Head of caudate nucleus (tissue), 42 donors: ENCODE data around the gene FIZ1.

ENCODE experiments used
- DNase-seq, 42 donors: peaks; one replicate each; pipeline versions ENCODE4 v3.0.0 to v3.0.0-alpha.2; 2020 to 2021; ENCODE audit warnings: mixed read lengths in 7 of 42
- intact Hi-C: fragments of 100-400 bp; cut with DNase I; formaldehyde crosslinking; loops from one replicate; pipeline ENCODE4 v1.15.0; 2022

FIZ1 gene, protein sequence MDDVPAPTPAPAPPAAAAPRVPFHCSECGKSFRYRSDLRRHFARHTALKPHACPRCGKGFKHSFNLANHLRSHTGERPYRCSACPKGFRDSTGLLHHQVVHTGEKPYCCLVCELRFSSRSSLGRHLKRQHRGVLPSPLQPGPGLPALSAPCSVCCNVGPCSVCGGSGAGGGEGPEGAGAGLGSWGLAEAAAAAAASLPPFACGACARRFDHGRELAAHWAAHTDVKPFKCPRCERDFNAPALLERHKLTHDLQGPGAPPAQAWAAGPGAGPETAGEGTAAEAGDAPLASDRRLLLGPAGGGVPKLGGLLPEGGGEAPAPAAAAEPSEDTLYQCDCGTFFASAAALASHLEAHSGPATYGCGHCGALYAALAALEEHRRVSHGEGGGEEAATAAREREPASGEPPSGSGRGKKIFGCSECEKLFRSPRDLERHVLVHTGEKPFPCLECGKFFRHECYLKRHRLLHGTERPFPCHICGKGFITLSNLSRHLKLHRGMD

DNA sequence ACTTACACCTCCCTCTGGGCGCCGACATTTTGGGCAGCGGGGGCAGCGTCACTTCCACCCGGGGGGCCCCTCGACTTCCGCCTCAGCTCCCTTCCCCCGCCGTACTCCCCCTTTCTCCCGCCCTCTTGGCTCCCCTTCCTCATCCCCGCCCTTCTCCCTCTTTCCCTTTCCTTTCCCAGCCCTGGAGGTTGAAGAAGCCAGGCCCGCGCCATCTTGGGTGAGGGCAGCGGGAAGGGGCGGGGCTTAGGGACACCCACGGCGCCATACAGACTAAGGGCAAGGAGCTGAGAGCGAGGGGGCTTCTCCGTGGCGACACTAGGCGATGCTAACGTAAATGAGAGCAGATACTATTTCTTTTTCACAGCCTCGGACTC, at the start of gene FIZ1:
TSS of gene FIZ1 (minus strand) at position 50 of the 374 bp plus-strand sequence. CDS start 1,652 bp downstream, outside the sequence.
- intact Hi-C loops: loop anchor here (2.0 kb wide), 1 partner anchor 83 kb away; no protein-coding TSS in a partner anchor
- DNase-seq: peak; percentile 96 to 99 (median 98)

DNA sequence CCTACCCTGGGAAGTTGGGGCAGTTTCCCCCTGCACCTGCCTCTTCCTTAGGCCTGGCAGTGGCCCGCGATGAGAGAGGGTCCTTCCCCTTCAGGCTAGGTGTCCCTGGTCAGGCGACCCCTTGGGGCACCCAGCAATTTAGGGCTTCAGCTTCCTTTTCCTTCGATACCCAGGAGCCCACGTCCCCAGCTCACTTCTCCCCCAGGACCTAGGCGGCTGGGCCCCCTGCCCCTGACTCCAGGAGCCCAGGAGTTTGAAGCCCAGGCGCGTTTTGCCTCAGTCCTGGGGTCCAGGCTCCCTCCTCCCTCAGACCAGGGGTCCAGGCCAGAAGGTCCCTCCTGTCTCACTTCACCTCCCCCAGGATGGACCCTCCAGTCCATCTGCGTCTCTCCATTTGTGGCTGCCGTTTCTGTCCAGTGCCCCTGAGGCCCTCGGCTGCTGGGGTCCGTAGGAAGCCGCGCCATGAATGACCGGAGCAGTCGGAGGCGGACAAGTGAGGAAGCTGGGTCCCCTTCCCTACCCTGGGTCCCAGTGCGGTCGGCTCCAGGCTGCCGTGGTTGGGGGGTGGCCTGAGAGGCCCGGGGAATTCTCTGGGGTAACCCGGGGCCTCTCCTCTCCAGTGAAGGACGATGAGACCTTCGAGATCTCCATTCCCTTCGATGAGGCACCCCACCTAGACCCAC, 49.4 kb upstream of the FIZ1 start:
- intact Hi-C loops: no loop called here
- no peak for DNase-seq

DNA sequence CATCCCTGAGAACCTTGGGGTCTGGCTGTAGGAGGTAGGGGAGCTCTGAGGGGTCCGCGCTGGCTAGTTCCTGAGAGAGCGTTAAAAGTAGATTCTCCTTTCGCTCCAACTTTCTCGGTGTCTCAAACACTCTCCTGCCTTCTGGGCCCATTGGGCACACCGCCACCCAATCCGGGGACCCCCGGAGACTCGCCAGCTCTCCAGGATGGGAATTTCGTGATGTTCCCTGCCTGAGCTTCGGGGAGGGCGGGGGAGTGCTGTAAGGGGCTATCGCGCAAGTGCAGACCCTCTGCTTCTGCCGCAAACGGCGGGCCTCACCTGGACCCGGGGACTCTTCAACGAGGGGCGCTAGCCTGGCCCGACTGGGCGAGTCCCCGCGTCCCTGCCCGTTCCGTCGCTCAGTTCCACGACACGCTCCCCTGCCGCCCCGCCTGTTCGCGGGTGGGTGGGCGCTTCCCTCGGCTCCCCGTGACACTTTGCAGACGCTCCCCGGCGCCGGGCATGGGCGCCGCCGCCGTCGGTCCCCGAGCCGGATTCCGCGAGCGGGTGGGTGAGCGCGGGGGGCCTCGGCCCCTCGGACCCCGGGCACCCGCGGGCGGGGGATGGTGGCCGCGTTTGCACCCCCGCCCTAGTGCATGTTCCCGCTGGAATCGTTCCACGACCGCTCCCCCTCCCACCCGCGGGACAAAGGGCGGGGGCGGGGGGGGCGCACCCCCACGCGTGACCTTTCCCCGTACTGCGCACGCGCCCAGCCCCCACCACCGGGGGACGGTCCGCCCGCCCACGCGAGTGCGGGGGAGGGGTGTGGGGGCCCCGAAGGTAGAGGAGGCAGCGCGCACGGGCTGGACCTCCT, 48.6 kb upstream of the FIZ1 start, which contains the start of gene CCDC106:
TSS of gene CCDC106 (plus strand) at position 481 of the 853 bp plus-strand sequence. CDS start 835 bp downstream, outside the sequence.
- DNase-seq: peak; percentile 55 to 93 (median 82)
- intact Hi-C loops: no loop called here

DNA sequence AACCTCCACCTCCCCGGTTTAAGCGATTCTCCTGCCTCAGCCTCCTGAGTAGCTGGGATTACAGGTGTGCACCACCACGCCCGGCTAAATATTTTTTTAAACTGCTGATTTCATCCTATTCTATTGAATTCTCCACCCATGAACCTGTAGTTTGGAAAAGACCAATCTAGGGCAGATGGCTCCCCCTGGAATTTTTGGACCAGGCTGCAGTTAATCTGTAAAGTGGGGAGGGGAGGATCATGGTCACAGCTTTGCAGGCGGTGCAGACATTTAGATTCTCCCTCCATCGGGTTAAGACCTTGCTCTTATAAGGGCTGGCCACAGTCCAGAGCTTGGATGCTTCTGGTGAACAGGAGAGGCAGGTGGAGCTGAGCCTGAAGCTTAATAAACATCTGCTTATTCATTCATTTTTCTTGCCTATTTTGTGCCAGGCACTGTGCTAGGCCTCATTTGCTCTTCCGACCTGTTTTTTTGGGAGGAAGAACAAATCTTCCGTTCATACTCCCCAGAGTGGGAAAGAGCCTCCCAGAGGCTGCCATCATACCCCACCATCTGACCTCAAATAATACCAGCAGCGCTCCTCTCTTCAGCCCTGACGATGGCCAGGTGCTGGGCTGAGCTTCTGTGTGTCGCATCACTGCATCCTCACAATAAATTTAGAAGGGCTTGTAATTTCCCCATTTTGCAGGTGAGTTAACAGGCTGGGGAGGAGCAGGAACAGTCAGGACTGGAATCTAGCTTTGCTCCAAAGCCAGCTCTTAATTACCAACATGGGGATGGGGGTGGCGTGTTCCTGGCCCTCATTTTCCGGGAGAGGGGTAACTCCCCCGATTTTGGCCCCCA, 47.8 kb upstream of the FIZ1 start:
- intact Hi-C loops: no loop called here
- no peak for DNase-seq

DNA sequence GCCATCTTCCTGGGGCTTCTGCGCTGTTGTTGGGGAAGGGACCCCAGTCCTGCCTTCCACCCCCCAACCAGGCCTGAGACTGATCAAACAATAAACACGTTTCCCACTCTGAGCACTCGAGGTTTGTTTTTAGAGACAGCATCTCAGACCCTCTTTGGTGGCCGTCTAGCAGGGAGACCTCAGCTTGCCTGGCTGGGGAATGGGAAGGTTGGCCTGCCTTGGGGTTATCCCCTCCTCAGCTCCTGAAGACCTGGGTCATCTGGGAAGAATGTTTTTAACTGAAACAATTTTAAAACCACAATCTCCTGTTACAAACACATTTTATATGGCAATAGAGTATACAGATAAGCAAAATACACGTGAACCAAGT, 46.2 kb upstream of the FIZ1 start:
- DNase-seq: no peak
- intact Hi-C loops: no loop called here

DNA sequence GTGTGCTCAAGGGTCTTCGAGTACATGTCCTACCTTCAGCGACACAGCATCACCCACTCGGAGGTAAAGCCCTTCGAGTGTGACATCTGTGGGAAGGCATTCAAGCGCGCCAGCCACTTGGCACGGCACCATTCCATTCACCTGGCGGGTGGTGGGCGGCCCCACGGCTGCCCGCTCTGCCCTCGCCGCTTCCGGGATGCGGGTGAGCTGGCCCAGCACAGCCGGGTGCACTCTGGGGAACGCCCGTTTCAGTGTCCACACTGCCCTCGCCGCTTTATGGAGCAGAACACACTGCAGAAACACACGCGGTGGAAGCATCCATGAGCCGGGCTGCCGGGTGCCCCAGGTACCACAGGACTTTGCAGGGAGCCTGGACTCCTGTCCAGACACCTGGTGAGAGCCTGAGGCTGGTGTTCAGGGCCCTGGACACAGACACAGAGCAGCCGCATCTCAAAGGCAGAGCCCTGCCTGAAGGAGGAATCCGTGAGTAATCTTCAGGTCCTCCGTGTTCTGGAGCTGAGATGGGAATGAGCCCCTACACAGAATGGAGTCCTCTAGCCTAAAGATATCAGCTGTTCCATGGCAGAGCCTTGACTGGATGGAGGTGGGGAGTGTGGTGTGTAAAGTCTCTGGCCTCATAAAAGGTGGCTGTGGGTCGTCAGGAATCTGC, 45.7 kb upstream of the FIZ1 start:
- no peak for DNase-seq
- intact Hi-C loops: no loop called here

DNA sequence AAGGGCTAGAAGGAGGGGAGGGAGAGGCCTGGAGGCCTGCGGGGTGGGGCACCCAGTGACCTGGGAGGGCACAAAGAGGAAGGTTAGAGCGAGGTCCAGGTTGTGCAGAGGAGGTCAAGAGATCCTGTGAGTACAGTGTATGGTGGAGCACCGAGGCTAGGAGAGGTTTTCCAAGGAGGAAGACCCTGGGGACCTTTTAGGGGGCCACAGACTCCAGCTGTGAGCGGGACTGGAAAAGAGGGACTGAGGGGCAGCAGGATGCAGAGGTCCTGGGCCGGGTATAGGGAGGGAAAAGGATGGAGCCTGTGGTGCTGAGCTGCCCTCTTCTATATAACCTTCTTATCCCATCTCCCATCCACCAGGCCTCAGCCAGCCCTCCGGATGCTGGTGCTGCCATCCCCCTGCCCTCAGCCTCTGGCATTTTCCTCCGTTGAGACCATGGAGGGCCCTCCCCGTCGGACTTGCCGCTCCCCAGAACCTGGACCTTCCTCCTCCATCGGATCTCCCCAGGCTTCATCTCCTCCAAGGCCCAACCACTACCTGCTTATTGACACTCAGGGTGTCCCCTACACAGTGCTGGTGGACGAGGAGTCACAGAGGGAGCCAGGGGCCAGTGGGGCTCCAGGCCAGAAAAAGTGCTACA, 45.0 kb upstream of the FIZ1 start:
- no peak for DNase-seq
- intact Hi-C loops: no loop called here

DNA sequence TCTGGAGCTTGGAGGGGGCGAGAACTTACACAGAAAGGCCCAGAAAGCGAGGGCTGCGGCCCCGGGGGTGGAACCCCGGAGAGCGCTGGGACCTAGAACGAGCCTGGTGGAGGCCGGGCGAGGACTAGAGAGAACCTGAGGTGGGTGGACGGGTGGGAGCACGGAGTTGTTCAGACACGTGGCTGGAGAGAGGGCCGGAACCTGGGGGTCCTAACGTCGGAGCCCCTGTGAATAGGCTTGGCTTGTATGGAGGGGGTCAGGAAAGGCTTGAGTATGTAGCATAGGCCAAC, 44.5 kb upstream of the FIZ1 start:
- intact Hi-C loops: no loop called here
- DNase-seq: peak in 8 of 42 donors; percentile 28 to 69 (median 50)

DNA sequence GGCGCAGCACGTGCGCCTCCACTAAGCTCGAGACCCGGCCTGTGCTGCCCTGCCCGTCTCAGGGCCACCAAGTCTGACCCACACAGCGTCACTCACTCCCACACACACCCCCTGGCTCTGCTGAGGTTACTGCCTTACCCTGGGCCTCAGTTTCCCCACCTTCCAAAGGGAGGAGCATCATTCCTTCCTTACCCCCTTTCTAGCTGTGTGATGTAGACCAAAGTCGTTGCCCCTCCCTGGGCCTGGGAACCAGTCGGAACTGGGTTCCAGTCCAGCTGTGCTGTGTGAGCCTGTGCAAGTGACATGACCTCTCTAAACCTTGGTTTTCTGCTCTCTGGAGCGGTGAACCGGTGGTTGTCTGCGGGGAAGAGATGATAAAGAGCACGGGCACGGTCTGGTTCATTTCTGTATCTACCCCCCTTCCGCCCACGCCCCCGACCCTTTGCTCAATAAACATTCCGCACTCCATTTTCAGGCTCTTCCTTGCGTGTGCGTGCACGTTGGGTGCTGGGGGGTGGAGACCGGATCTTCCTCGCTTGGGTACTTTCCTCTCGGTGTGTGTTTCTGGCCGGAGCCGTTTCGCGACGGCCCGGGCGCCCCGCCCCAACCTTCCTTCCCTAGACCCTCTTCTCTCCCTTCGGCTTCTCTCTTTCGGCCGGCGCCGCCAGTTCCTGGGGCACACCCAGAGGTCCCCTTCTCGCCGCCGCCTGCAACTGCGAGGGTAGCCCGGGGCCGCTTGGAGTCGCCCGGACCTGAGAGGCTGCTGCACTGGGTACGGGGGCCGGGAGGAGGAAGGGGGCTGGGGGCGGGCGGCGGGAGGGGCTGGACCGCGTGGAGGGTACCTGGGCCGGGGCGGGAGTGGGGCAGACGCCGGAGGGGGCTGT, 43.9 kb upstream of the FIZ1 start, which contains the start of gene ZNF581:
TSS of gene ZNF581 (plus strand) at position 647 of the 884 bp plus-strand sequence. CDS start 923 bp downstream, outside the sequence.
- peak; percentile 59 to 91 (median 79) for DNase-seq
- intact Hi-C loops: no loop called here

DNA sequence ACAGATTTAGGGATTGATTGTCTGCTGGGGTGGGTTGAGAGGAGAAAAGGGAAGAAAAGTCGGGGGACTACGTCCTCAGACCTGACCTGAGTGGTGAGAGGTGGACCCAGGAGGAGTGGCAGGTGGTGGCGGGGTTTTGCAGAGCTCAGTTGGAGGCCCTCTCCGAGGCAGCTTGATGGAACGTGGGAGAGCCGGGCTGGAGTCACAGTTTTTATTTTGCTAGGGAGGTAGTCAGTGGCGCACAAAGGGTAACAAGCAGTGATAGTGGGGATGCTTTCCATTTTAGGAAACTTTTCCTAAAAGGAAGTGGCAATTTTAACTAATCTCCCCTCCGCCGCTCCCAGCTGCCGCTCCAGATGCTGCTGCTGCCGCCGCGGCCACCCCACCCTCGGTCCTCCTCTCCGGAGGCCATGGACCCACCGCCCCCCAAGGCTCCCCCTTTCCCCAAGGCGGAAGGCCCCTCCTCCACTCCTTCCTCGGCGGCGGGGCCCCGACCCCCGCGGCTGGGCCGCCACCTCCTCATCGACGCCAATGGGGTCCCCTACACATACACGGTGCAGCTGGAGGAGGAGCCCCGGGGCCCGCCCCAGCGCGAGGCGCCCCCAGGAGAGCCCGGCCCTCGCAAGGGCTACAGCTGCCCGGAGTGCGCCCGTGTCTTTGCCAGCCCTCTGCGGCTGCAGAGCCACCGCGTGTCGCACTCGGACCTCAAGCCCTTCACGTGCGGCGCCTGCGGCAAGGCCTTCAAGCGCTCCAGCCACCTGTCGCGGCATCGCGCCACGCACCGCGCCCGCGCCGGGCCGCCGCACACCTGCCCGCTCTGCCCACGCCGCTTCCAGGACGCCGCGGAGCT, 43.1 kb upstream of the FIZ1 start:
- DNase-seq: peak in 10 of 42 donors; percentile 21 to 60 (median 34)
- intact Hi-C loops: no loop called here

DNA sequence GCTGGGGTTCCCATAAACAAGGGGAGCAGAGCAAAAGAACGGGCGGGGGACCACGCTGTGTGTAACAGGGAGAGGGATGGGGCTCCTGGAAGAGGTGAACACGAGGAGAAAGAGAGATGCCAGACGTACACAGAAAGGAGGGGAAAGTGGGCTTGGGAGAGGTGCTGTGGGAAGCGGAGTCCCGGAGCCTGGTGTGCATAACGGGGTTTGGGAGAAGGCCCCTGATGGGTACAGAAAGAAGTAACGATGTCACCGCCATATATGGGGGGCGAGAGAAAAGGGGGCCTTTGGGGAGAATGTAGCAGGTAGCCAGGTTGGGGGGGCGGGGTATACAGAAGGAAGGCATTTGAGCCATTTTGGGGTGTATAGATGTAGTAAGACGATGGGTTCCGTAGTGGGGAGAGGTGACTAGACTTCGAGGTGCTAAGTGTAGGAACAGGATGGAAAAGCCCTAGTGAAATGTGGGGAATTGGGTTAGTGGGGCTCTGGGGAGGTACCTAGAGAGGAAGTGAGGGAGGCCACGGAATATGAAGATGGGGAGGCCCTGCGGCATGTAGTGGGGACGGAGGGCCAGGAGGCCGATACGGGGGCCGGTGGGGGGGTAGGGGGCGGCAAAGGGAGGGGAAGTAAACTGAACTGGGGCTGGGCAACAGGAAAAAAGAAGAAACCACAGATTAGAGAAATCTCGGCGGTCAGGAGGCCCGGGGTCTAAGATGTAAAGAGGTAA, 42.3 kb upstream of the FIZ1 start:
- peak in 3 of 42 donors; percentile 22 to 51 (median 30) for DNase-seq
- intact Hi-C loops: no loop called here

DNA sequence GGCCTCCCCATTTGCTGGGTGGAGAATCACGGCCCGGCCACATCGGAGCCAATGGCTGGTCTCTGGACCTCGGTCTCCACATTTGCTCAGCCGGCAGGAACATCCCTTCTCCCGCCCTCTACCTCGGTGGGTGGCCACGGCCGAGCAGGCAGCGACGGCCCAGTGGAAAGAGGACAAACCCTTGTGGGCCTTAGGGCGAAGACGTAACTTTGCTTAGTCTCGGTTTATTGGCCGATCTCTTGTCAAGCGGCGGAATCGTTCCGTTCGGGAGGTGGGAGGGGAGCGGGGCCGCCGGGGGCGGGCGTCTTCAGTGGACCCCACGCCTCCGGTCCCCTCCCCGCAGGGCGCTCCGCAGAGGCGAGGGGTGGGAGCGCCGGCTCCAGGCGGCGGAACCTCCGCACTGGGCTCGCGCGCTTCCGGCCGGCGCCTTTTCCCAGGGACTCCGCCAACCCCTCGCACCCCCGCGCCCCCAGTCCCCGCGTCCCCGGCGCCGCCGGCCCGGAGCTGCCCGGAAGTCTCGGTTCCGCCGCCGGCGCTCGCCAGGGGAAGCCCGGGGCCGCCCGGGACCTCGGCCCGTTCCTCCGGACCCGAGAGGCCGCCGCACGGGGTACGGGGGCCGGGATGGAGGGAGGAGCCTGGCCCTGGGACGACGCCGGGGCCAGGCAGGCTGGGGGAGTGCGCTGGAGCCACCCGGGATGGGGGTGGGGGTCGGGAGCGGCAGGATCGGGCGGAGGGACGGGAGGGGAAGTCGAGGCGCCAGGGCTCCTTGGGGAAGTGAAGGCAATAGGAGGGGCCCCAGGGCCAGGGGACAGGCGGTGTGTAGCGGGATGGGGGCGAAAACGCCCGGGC, 41.5 kb upstream of the FIZ1 start, which contains the start of gene ZNF580:
TSS of gene ZNF580 (plus strand) at position 426 of the 849 bp plus-strand sequence. CDS start 1,507 bp downstream, outside the sequence.
- intact Hi-C loops: no loop called here
- DNase-seq: peak in 38 of 42 donors; percentile 54 to 88 (median 73)

DNA sequence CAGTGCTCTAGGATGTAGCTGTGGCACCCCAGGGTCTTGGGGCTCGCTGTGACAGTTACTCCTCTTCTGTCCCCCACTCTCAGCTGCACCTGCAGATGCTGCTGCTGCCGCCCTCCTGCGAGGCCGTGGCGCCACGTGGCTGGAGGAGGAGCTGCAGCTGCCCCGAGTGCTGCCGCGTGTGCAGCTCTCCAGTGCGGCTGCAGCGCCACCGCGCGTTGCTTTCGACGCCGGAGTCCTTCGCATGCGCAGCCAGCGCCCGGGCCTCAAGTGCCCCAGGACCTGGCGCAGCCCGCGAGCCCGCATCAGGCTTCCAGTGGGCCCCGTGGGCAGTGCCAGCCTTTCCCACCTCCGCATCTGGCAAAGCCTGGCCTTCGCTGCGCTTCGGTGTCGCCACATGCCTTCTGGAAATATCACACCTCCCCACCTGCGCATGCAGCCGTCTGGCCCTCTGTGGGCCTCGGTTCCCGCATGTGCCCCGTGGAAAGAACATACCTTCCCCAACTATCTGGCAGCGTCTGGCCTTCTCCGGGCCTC, 40.8 kb upstream of the FIZ1 start:
- intact Hi-C loops: no loop called here
- peak in 37 of 42 donors; percentile 42 to 79 (median 62) for DNase-seq
